ENCODE results near the gene NT5C2.
"Not testable (repeated sequence)": the region's sequence is repeated elsewhere in the genome, so short reads cannot be mapped to it uniquely, and the experiment has no call there.

NT5C2 gene

GRCh38 chr10:103145046-103145445, 48.0 kb downstream of the NT5C2 start:
- Mint-ChIP-seq H3K27me3 (ENCODE audit: low read depth, poor library complexity) (no peaks in the 10 kb centered on the region), H3K4me3 (no peak overlapping the region), H3K9me3 (no peaks in the 10 kb centered on the region), H3K27ac (no peak overlapping the region), H3K36me3 (ENCODE audit: low read depth) (peaks cover 49% of the 10 kb centered on the region), H3K4me1 (peaks cover 18% of the 10 kb centered on the region)
- DNase-seq: no peak
- no peak for TF ChIP-seq CTCF (IDR thresholded peaks at IDR 0.05)

- Mint-ChIP-seq H3K4me3 (no peak overlapping the region), H3K9me3 (no peaks in the 10 kb centered on the region), H3K27ac (no peak overlapping the region), H3K36me3 (ENCODE audit: low read depth) (peaks cover 56% of the 10 kb centered on the region), H3K27me3 (ENCODE audit: low read depth, poor library complexity) (no peaks in the 10 kb centered on the region), H3K4me1 (peaks cover 18% of the 10 kb centered on the region)
- no peak for DNase-seq
- TF ChIP-seq CTCF (IDR thresholded peaks at IDR 0.05): no peak
Measured at GRCh38 chr10:103144041-103144440, 49.0 kb downstream of the NT5C2 start.

- Mint-ChIP-seq H3K4me1 (peaks cover 18% of the 10 kb centered on the region), H3K36me3 (ENCODE audit: low read depth) (peaks cover 55% of the 10 kb centered on the region)
- H3K27ac Mint-ChIP-seq; DNase-seq; H3K9me3 Mint-ChIP-seq; H3K4me3 Mint-ChIP-seq; H3K27me3 Mint-ChIP-seq (ENCODE audit: low read depth, poor library complexity): not testable (repeated sequence)
Measured at GRCh38 chr10:103143641-103144040, 49.4 kb downstream of the NT5C2 start.

GRCh38 chr10:103141950-103142349, 51.1 kb downstream of the NT5C2 start:
- no peaks in the 10 kb centered on the region for H3K27me3 Mint-ChIP-seq (ENCODE audit: low read depth, poor library complexity)
- peak overlapping the region; percentile 33 for H3K27ac Mint-ChIP-seq
- no peaks in the 10 kb centered on the region for H3K9me3 Mint-ChIP-seq
- DNase-seq: no peak
- peaks cover 18% of the 10 kb centered on the region for H3K4me1 Mint-ChIP-seq
- peaks cover 57% of the 10 kb centered on the region for H3K36me3 Mint-ChIP-seq (ENCODE audit: low read depth)
- H3K4me3 Mint-ChIP-seq: no peak overlapping the region
- TF ChIP-seq CTCF (IDR thresholded peaks at IDR 0.05): no peak

GRCh38 chr10:103140469-103140868, 52.6 kb downstream of the NT5C2 start:
- no peak overlapping the region for H3K4me3 Mint-ChIP-seq
- DNase-seq: no peak
- no peaks in the 10 kb centered on the region for H3K27me3 Mint-ChIP-seq (ENCODE audit: low read depth, poor library complexity)
- peaks cover 72% of the 10 kb centered on the region for H3K36me3 Mint-ChIP-seq (ENCODE audit: low read depth)
- H3K27ac Mint-ChIP-seq: no peak overlapping the region
- peaks cover 11% of the 10 kb centered on the region for H3K4me1 Mint-ChIP-seq
- no peak for TF ChIP-seq CTCF (IDR thresholded peaks at IDR 0.05)
- peaks cover 6% of the 10 kb centered on the region for H3K9me3 Mint-ChIP-seq

GRCh38 chr10:103139803-103140202, 53.3 kb downstream of the NT5C2 start:
- no peak overlapping the region for H3K27ac Mint-ChIP-seq
- H3K36me3 Mint-ChIP-seq (ENCODE audit: low read depth): peaks cover 76% of the 10 kb centered on the region
- peaks cover 13% of the 10 kb centered on the region for H3K9me3 Mint-ChIP-seq
- DNase-seq: no peak
- no peaks in the 10 kb centered on the region for H3K27me3 Mint-ChIP-seq (ENCODE audit: low read depth, poor library complexity)
- no peak for TF ChIP-seq CTCF (IDR thresholded peaks at IDR 0.05)
- H3K4me3 Mint-ChIP-seq: no peak overlapping the region
- H3K4me1 Mint-ChIP-seq: peaks cover 9% of the 10 kb centered on the region

GRCh38 chr10:103135168-103135567, 57.9 kb downstream of the NT5C2 start:
- H3K36me3 Mint-ChIP-seq (ENCODE audit: low read depth): peaks cover 91% of the 10 kb centered on the region
- not testable (repeated sequence) for H3K4me3 Mint-ChIP-seq; H3K27me3 Mint-ChIP-seq (ENCODE audit: low read depth, poor library complexity); DNase-seq; H3K4me1 Mint-ChIP-seq; H3K27ac Mint-ChIP-seq
- H3K9me3 Mint-ChIP-seq: peaks cover 48% of the 10 kb centered on the region

Data from nephron progenitor cell (in vitro differentiated cells).